Fibroblast of lung (primary cell): Measurements from ENCODE around the gene SETBP1. TPM values are rescaled to one million over a fixed set of nuclear protein-coding genes. Genes with fewer than 3 reads are reported as not detected.

Source experiments
- DNase-seq, 2 donors: peaks; one replicate each; pipeline versions ENCODE4 v3.0.0 to v3.0.0-alpha.2; 2010; ENCODE audit warnings: low read depth in 2 of 2
- H2AFZ ChIP-seq: 2 replicates; pipeline ENCODE4 v1.5.1; 2012; ENCODE audit warnings: low read length, control low read depth, inconsistent platforms
- H3K27ac ChIP-seq: 2 replicates; pipeline ENCODE4 v1.5.1; 2011; ENCODE audit warnings: low read length, control low read depth; ENCODE audit not compliant: insufficient read depth
- H3K27me3 ChIP-seq: 2 replicates; pipeline ENCODE4 v1.5.1; 2011; ENCODE audit warnings: mild to moderate bottlenecking, low read length; ENCODE audit not compliant: control insufficient read depth, insufficient read depth
- H3K36me3 ChIP-seq: 2 replicates; pipeline ENCODE4 v1.5.1; 2011; ENCODE audit warnings: low read length; ENCODE audit not compliant: control insufficient read depth, insufficient read depth
- H3K4me1 ChIP-seq: 2 replicates; pipeline ENCODE4 v1.5.1; 2011; ENCODE audit warnings: low read length; ENCODE audit not compliant: control insufficient read depth, insufficient read depth; ENCODE audit errors: extremely low read depth
- H3K4me2 ChIP-seq: 2 replicates; pipeline ENCODE4 v1.5.1; 2011; ENCODE audit warnings: low read length, control low read depth; ENCODE audit not compliant: insufficient read depth; ENCODE audit errors: extremely low read depth
- H3K4me3 ChIP-seq, 4 experiments: fragments of 200-600 bp in 1 of 4; sonication (generic) in 1 of 4; replicated peaks in 1 of 4; 2 replicates each; pipeline ENCODE4 v1.5.1; 2011 to 2016; ENCODE audit warnings: low read length in 4 of 4, low read depth in 3 of 4, mild to moderate bottlenecking in 3 of 4, control low read depth in 2 of 4, inconsistent platforms in 1 of 4, mixed read lengths in 1 of 4; ENCODE audit not compliant: insufficient read depth in 1 of 4; ENCODE audit errors: control extremely low read depth in 1 of 4
- H3K79me2 ChIP-seq: 2 replicates; pipeline ENCODE4 v1.5.1; 2012; ENCODE audit warnings: mild to moderate bottlenecking, low read length, inconsistent platforms; ENCODE audit not compliant: control insufficient read depth, insufficient read depth
- H3K9ac ChIP-seq: 2 replicates; pipeline ENCODE4 v1.5.1; 2011; ENCODE audit warnings: mild to moderate bottlenecking, low read length, control low read depth; ENCODE audit not compliant: insufficient read depth
- H3K9me3 ChIP-seq: 2 replicates; pipeline ENCODE4 v1.5.1; 2012; ENCODE audit warnings: low read depth, low read length; ENCODE audit not compliant: control insufficient read depth, insufficient read depth
- H4K20me1 ChIP-seq: 2 replicates; pipeline ENCODE4 v1.5.1; 2011; ENCODE audit warnings: low read length; ENCODE audit not compliant: control insufficient read depth, insufficient read depth; ENCODE audit errors: extremely low read depth
- EZH2 ChIP-seq: IDR thresholded peaks from 2 replicates; pipeline ENCODE4 v1.5.1; 2012; ENCODE audit warnings: low read length, control low read depth, mild to moderate bottlenecking; ENCODE audit errors: missing control alignments
- polyA plus RNA-seq, 2 donors: library from polyadenylated mRNA; depleted of rRNA in 1 of 2; stranded (reverse) in 1 of 2; unstranded in 1 of 2; fragments of >200 nt; gene quantifications; 2 replicates each; pipeline ENCODE4 v1.2.1, GENCODE V29; 2011 to 2012; ENCODE audit warnings: missing spikeins in 1 of 2
- total RNA-seq: library from RNA; depleted of rRNA; stranded (reverse); fragments of >200 nt; gene quantifications from 2 replicates; pipeline ENCODE4 v1.2.1, GENCODE V29; 2014
- TF ChIP-seq, protein P1 (sequence below), 2 donors: IDR thresholded peaks in 1 of 2; conservative IDR thresholded peaks in 1 of 2; 1 replicate in 1 of 2; 2 replicates in 1 of 2; pipeline ENCODE4 v1.5.1; 2011 to 2012; ENCODE audit warnings: low read length in 2 of 2, control low read depth in 1 of 2, inconsistent platforms in 1 of 2, low read depth in 1 of 2, mild to moderate bottlenecking in 1 of 2

SETBP1 gene
- total and polyA plus RNA-seq, 2 donors (not counting 1 experiment from before 2014, with no cell fraction given) = 4.5 to 5.4 TPM

DNA sequence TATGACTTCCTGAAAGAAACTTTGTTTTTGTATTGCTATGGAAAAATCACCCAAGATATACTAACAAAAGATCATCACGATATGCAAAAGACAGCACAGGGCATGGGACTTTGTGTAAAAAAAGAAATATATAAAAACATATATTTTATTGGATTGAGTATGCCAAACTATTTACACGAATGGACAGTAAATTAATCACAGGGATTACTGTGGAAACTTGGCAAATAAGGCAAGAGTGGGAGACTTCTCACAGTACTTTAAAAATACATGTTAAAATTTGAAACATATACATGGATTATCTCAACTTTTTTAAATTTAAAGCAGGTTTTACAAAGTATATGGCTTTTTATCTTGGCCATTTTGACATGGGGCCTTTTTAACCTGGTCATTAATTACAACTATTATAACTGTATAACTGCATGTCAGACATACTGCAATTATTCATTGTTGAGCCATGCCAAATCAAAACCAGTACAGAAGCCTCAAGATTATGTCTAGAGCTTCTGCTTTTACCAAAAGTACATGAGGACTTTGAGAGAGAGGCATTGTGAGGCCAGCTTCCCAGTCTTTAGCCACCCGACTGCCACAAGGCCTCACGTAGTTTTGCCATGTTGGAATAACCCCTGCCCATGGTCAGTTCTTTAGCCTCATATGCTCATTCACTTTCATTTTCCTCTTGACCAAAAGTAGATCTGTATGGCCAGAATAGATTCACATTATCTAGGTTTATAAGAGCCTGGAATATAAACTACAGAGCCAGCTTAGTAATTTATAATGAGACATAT is 419.8 kb downstream of the SETBP1 start:
- no peaks in the 10 kb centered on the region for H4K20me1 ChIP-seq
- H3K79me2 ChIP-seq = no peaks in the 10 kb centered on the region
- no peaks in the 10 kb centered on the region for H3K4me1 ChIP-seq
- H2AFZ ChIP-seq = no peak overlapping the region
- no peak overlapping the region for H3K27ac ChIP-seq
- no peak overlapping the region for H3K9ac ChIP-seq
- DNase-seq = no peak
- H3K36me3 ChIP-seq = no peaks in the 10 kb centered on the region
- TF ChIP-seq, protein P1, sequence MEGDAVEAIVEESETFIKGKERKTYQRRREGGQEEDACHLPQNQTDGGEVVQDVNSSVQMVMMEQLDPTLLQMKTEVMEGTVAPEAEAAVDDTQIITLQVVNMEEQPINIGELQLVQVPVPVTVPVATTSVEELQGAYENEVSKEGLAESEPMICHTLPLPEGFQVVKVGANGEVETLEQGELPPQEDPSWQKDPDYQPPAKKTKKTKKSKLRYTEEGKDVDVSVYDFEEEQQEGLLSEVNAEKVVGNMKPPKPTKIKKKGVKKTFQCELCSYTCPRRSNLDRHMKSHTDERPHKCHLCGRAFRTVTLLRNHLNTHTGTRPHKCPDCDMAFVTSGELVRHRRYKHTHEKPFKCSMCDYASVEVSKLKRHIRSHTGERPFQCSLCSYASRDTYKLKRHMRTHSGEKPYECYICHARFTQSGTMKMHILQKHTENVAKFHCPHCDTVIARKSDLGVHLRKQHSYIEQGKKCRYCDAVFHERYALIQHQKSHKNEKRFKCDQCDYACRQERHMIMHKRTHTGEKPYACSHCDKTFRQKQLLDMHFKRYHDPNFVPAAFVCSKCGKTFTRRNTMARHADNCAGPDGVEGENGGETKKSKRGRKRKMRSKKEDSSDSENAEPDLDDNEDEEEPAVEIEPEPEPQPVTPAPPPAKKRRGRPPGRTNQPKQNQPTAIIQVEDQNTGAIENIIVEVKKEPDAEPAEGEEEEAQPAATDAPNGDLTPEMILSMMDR (conservative IDR thresholded peaks at IDR 0.05 in 1 of 2, IDR thresholded peaks at IDR 0.05 in 1 of 2; ENCODE audit: low read depth in 1 of 2, low read length in 2 of 2) = no peak
- no peak for TF ChIP-seq EZH2
- no peak overlapping the region for H3K4me3 ChIP-seq
- H3K9me3 ChIP-seq = no peaks in the 10 kb centered on the region
- H3K27me3 ChIP-seq = no peaks in the 10 kb centered on the region
- H3K4me2 ChIP-seq = no peak overlapping the region

DNA sequence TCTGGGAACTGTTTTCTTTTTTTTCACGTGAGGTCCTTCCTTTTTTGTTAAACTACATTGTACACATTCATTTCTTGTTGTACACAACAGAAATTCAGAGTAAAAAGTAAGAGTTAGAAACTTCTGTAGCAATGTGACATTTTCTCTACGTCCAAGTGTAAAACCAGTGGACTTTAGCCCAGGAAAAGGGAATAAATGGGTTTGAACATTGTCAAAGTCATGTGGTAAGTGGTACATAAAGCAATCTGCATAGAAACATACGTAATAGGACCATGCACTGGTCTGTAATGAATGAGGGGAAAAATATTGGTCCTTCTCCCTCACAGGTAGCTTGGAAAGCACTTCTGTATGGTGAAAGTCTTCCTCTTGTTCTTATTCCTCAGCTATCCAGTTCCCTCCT is 421.4 kb downstream of the SETBP1 start:
- DNase-seq = no peak
- no peak for TF ChIP-seq EZH2
- TF ChIP-seq, protein P1 (conservative IDR thresholded peaks at IDR 0.05 in 1 of 2, IDR thresholded peaks at IDR 0.05 in 1 of 2; ENCODE audit: low read depth in 1 of 2, low read length in 2 of 2) = no peak
- no peak overlapping the region for H3K4me2 ChIP-seq
- no peak overlapping the region for H3K27ac ChIP-seq
- H3K36me3 ChIP-seq = no peaks in the 10 kb centered on the region
- H2AFZ ChIP-seq = no peak overlapping the region
- no peaks in the 10 kb centered on the region for H3K9me3 ChIP-seq
- no peak overlapping the region for H3K9ac ChIP-seq
- no peaks in the 10 kb centered on the region for H3K79me2 ChIP-seq
- H3K4me1 ChIP-seq = no peaks in the 10 kb centered on the region
- no peaks in the 10 kb centered on the region for H3K27me3 ChIP-seq
- no peak overlapping the region for H3K4me3 ChIP-seq
- no peaks in the 10 kb centered on the region for H4K20me1 ChIP-seq

DNA sequence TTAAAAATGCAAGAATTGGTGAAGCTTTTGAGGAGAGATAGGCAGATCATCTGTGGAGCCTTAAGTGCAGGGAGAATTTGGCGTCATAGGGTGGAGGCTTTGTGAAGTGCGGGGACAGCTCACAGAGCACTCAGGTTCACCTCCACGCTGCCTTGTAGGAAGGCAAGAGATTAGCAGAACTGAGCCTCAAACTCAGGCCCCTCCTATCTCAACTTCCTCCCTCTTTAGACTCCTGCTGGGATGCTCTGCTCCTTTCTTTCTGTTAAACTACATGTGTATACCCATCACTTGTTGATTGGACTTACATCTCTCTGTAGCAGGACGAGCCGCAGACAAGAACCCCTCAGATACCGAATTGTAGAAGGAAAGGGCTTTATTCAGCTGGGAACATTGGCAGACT is 422.2 kb downstream of the SETBP1 start:
- Histone ChIP-seq H3K4me1 (peaks cover 2% of the 10 kb centered on the region), H3K36me3 (no peaks in the 10 kb centered on the region), H3K4me3 (no peak overlapping the region), H3K9me3 (no peaks in the 10 kb centered on the region), H3K79me2 (no peaks in the 10 kb centered on the region), H3K27me3 (no peaks in the 10 kb centered on the region), H3K4me2 (no peak overlapping the region), H3K27ac (no peak overlapping the region), H4K20me1 (no peaks in the 10 kb centered on the region), H3K9ac (no peak overlapping the region), H2AFZ (no peak overlapping the region)
- no peak for DNase-seq
- TF ChIP-seq, protein P1 (conservative IDR thresholded peaks at IDR 0.05 in 1 of 2, IDR thresholded peaks at IDR 0.05 in 1 of 2; ENCODE audit: low read depth in 1 of 2, low read length in 2 of 2) = no peak
- no peak for TF ChIP-seq EZH2
